T-helper 1 cell treated with Interleukin-12 subunit alpha and Interleukin-12 subunit beta and Interleukin-4 antibody, amounts not matched to agents 30 μg/mL and 1 μg/mL, for 36 hours (primary cell): ENCODE measurements around the gene GRAP.
"Not testable (repeated sequence)": the region's sequence is repeated elsewhere in the genome, so short reads cannot be mapped to it uniquely, and the experiment has no call there.

Experiments
- H3K27ac Mint-ChIP-seq: one replicate; pipeline ENCODE4 v1.8.0; 2021; ENCODE audit warnings: mild to moderate bottlenecking, mixed read lengths
- H3K27me3 Mint-ChIP-seq: one replicate; pipeline ENCODE4 v1.8.0; 2021; ENCODE audit warnings: low read depth, mixed read lengths
- H3K36me3 Mint-ChIP-seq: one replicate; pipeline ENCODE4 v1.8.0; 2021; ENCODE audit warnings: low read depth, mixed read lengths
- H3K4me1 Mint-ChIP-seq: one replicate; pipeline ENCODE4 v1.8.0; 2021; ENCODE audit warnings: low read depth, mixed read lengths
- H3K4me3 Mint-ChIP-seq: one replicate; pipeline ENCODE4 v1.8.0; 2021; ENCODE audit warnings: mild to moderate bottlenecking, moderate library complexity, mixed read lengths
- H3K9me3 Mint-ChIP-seq: one replicate; pipeline ENCODE4 v1.8.0; 2021; ENCODE audit warnings: mixed read lengths

Gene GRAP

DNA sequence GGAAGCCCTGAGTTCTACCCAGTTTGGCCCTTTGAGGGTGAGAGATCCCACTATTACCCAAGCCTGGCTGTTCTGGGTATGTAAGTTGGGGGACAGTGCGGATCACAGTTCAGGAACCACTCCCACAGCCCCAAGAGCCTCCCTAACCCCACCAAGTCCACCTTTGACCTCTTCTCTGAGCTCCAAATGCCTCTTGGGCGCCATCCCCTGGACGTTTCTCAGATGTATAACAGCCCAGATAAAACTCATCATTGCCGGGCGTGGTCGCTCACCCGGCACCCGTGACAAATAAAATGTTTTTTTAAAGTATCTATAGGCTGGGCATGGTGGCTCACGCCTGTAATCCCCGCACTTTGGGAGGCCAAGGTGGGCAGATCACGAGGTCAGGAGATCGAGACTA is 8.7 kb upstream of the GRAP start:
- H3K4me3 Mint-ChIP-seq, H3K4me1 Mint-ChIP-seq, H3K27ac Mint-ChIP-seq, H3K27me3 Mint-ChIP-seq, H3K9me3 Mint-ChIP-seq, H3K36me3 Mint-ChIP-seq: not testable (repeated sequence)

DNA sequence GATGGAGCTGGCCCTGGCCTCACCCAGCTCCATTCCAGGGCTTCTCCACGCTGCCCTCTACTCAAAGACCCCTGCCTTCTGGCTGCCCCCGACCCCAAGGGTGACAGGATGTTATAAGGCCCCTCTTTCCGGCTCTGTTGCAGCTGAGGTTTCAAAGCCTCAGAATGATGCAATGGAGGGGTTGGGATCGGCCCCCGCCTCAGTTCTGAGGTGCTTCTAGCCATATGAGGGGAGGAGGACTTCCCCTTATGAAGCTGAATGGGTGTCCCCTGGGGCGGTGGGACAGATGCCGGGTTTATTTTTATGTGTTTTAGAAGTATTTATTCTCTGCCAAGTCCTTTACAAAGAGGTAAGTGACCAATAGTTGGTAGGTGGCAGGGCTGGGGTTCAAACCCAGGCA is 2.1 kb upstream of the GRAP start:
- H3K9me3 Mint-ChIP-seq, H3K27ac Mint-ChIP-seq, H3K36me3 Mint-ChIP-seq, H3K4me3 Mint-ChIP-seq, H3K4me1 Mint-ChIP-seq, H3K27me3 Mint-ChIP-seq: not testable (repeated sequence)

DNA sequence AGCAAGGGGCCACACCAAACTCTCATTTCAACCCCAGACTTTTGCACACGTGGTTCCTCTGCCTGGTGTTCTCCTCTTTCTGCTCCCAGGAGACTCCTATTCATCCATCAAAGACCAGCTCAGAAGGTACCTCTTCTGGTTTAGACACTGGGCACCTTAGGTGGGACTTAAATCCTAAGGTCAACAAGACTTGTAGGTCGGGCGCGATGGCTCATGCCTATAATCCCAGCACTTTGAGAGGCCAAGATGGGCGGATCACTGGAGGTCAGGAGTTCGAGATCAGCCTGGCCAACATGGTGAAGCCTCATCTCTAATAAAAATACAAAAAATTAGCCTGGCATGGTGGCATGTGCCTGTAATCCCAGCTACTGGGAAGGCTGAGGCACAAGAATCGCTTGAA is 753 bp upstream of the GRAP start:
- H3K4me3 Mint-ChIP-seq, H3K4me1 Mint-ChIP-seq, H3K9me3 Mint-ChIP-seq, H3K36me3 Mint-ChIP-seq, H3K27me3 Mint-ChIP-seq, H3K27ac Mint-ChIP-seq: not testable (repeated sequence)

DNA sequence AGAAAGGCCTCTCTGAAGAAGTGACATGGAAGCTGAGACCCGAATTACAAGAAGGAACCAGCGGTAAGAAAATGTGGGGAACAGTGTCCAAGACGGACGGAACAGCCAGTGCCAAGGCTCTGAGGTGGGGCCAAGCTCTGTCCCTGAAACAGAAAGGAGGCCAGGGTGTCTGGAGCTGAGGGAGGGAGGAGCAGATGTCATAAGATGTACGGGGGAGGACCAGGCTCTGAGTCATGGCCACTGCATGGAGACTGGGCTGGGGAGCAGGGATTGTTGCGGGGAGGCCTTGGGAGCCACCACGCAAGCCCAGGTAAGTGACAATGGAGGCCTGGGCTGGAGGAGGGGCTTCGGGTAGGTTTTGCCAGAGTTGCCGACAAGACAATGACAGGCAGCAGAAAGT is 2.1 kb downstream of the GRAP start:
- H3K4me3 Mint-ChIP-seq, H3K9me3 Mint-ChIP-seq, H3K4me1 Mint-ChIP-seq, H3K27me3 Mint-ChIP-seq, H3K27ac Mint-ChIP-seq, H3K36me3 Mint-ChIP-seq: not testable (repeated sequence)

DNA sequence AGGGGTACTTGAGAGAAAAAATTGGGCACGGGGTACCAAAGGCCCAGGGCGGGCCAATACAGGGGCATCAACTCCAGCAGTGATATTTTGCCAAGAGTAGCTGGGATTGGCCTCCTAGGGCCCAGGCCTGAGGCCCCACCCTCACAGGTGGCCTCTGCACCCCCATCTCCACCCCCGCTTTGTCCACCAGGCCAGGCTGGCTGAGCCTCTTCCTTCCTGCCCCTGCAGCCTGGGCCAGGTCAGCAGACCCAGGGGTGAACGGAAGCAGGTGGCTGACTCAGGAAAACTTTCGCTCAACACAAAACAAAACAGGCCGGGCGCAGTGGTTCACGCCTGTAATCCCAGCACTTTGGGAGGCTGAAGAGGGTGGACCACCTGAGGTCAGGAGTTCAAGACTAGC is 3.7 kb downstream of the GRAP start:
- H3K27ac Mint-ChIP-seq: not testable (repeated sequence)

GRCh38 chr17:19042369-19042768 is 4.4 kb downstream of the GRAP start:
- not testable (repeated sequence) for H3K4me1 Mint-ChIP-seq, H3K4me3 Mint-ChIP-seq, H3K27me3 Mint-ChIP-seq, H3K9me3 Mint-ChIP-seq, H3K36me3 Mint-ChIP-seq, H3K27ac Mint-ChIP-seq

More for the DNA sequence above, 3.7 kb downstream of the GRAP start:
- not testable (repeated sequence) for H3K9me3 Mint-ChIP-seq, H3K36me3 Mint-ChIP-seq, H3K4me1 Mint-ChIP-seq, H3K4me3 Mint-ChIP-seq, H3K27me3 Mint-ChIP-seq

DNA sequence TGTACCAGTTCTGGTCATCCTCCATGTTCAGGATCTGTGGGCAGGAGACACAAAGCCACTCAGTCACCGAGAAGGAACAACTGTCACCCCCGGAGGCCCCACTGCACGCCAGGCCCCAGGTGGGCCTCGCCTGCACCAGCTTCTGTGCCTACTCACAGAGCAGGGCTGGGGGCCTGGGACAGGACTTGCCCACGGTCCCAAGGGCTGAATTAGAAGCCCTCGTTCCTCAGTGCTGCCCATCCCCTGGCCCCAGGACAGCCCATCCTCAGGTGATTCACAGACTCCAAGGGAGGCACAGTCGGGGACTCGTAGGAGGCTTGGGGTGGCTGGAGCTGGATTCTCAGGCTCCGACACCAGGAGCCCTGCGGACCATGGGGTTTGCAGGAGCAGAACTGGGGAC is 4.9 kb downstream of the GRAP start:
- not testable (repeated sequence) for H3K36me3 Mint-ChIP-seq, H3K4me3 Mint-ChIP-seq, H3K27ac Mint-ChIP-seq, H3K4me1 Mint-ChIP-seq, H3K27me3 Mint-ChIP-seq, H3K9me3 Mint-ChIP-seq

- H3K27ac Mint-ChIP-seq, H3K27me3 Mint-ChIP-seq, H3K9me3 Mint-ChIP-seq, H3K4me3 Mint-ChIP-seq, H3K4me1 Mint-ChIP-seq, H3K36me3 Mint-ChIP-seq: not testable (repeated sequence)
These were observed 6.4 kb downstream of the GRAP start for GRCh38 chr17:19040350-19040749.

- H3K4me1 Mint-ChIP-seq, H3K36me3 Mint-ChIP-seq, H3K27me3 Mint-ChIP-seq, H3K27ac Mint-ChIP-seq, H3K9me3 Mint-ChIP-seq, H3K4me3 Mint-ChIP-seq: not testable (repeated sequence)
These were observed 8.0 kb downstream of the GRAP start for GRCh38 chr17:19038730-19039129.

- H3K4me1 Mint-ChIP-seq, H3K27me3 Mint-ChIP-seq, H3K9me3 Mint-ChIP-seq, H3K27ac Mint-ChIP-seq, H3K36me3 Mint-ChIP-seq, H3K4me3 Mint-ChIP-seq: not testable (repeated sequence)
These were observed 8.8 kb downstream of the GRAP start for GRCh38 chr17:19038007-19038406.

- H3K9me3 Mint-ChIP-seq, H3K4me3 Mint-ChIP-seq, H3K27ac Mint-ChIP-seq: not testable (repeated sequence)
These were observed 9.2 kb downstream of the GRAP start for GRCh38 chr17:19037547-19037946.

GRCh38 chr17:19036186-19036585 is 10.6 kb downstream of the GRAP start:
- H3K36me3 Mint-ChIP-seq, H3K27me3 Mint-ChIP-seq, H3K27ac Mint-ChIP-seq, H3K4me3 Mint-ChIP-seq, H3K4me1 Mint-ChIP-seq, H3K9me3 Mint-ChIP-seq: not testable (repeated sequence)

More at GRCh38 chr17:19037547-19037946, 9.2 kb downstream of the GRAP start:
- not testable (repeated sequence) for H3K27me3 Mint-ChIP-seq, H3K4me1 Mint-ChIP-seq, H3K36me3 Mint-ChIP-seq

GRCh38 chr17:19032377-19032988 is 14.3 kb downstream of the GRAP start:
- H3K36me3 Mint-ChIP-seq, H3K4me1 Mint-ChIP-seq, H3K4me3 Mint-ChIP-seq, H3K27me3 Mint-ChIP-seq, H3K9me3 Mint-ChIP-seq, H3K27ac Mint-ChIP-seq: not testable (repeated sequence)

DNA sequence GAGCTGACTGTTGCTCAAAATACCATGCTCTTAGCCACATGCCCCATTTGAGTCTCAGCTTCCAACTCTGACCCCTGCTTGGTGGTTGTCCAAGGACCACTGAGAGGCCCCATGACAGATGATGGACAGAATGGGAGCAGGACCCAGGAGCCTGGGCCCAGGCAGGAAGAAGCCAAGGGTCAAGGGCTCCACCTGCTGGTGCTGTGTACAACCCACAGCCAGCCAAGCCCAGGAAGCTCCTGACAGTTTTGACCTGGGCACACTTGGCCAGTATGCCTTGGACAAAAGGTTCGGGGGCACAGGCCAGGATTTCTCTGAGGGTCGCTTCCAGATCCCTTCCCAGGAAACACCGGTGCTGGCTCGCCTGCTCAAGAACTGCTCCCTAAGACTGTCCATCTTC is 15.0 kb downstream of the GRAP start:
- not testable (repeated sequence) for H3K36me3 Mint-ChIP-seq, H3K27me3 Mint-ChIP-seq, H3K27ac Mint-ChIP-seq, H3K4me1 Mint-ChIP-seq, H3K9me3 Mint-ChIP-seq, H3K4me3 Mint-ChIP-seq

DNA sequence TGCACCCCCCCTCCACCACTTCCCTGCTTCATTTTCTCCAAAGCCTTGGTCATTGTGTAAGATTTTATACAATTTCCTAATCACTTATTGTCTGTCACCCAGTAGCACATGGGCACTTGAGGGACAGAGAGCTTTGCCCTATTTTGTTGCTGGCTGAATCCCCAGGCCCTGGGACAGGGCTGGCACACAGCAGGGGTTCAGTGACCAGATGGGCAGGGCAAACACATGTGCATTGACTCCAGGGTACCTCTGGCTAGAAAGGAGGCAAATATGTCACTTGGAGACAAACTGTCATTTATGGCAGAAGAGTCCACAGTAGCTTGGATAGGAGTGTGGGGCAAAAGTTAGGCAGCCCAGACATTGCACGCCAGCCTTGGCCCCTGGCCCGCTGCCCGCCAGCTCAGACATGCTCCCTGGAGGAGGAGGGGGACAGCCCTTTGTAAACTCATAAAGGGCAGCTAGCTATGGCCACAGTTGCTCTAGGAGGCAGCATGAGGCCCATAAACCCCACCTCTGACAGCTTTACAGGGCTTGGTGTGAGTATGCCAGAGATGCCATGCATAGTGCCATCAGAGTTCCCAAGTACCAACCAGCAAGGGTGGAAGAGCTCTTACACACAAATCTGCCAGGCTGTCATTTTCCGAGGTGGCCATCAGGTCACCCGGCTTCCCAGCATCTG is 15.8 kb downstream of the GRAP start:
- not testable (repeated sequence) for H3K36me3 Mint-ChIP-seq, H3K27ac Mint-ChIP-seq, H3K27me3 Mint-ChIP-seq, H3K9me3 Mint-ChIP-seq, H3K4me3 Mint-ChIP-seq, H3K4me1 Mint-ChIP-seq

GRCh38 chr17:19029740-19030139 is 17.0 kb downstream of the GRAP start:
- not testable (repeated sequence) for H3K27me3 Mint-ChIP-seq, H3K27ac Mint-ChIP-seq, H3K36me3 Mint-ChIP-seq, H3K9me3 Mint-ChIP-seq, H3K4me3 Mint-ChIP-seq, H3K4me1 Mint-ChIP-seq
